HepG2 (cell line): Measurements from ENCODE around the gene NPTXR. TPM values are rescaled to one million over a fixed set of nuclear protein-coding genes. Genes with fewer than 3 reads are reported as not detected.

Source experiments
- ATRX ChIP-seq: sonication (generic); formaldehyde crosslinking; IDR thresholded peaks from 2 replicates; pipeline ENCODE4 v1.4.0; 2020; ENCODE audit warnings: missing genetic modification reagents, borderline replicate concordance
- CCAR2 ChIP-seq: fragments of 200-400 bp; formaldehyde crosslinking; optimal IDR thresholded peaks from 2 replicates; pipeline ENCODE3; 2018; ENCODE audit warnings: low read depth, mild to moderate bottlenecking, low read length, moderate library complexity
- CHCHD3 ChIP-seq: sonication (generic); formaldehyde crosslinking; IDR thresholded peaks from 2 replicates; pipeline ENCODE4 v1.8.0; 2022; ENCODE audit warnings: mild to moderate bottlenecking, missing genetic modification reagents, moderate library complexity
- DMAP1 ChIP-seq: IDR thresholded peaks from 2 replicates; pipeline ENCODE4 v1.6.1; 2016
- FIP1L1 ChIP-seq: fragments of 200-400 bp; formaldehyde crosslinking; IDR thresholded peaks from 2 replicates; pipeline ENCODE4 v1.6.1; 2018; ENCODE audit warnings: low read depth, mild to moderate bottlenecking, low read length, moderate library complexity, borderline replicate concordance; ENCODE audit not compliant: insufficient read depth
- MLLT10 ChIP-seq: sonication (generic); formaldehyde crosslinking; IDR thresholded peaks from 2 replicates; pipeline ENCODE4 v1.4.0; 2020; ENCODE audit warnings: missing genetic modification reagents
- MXD1 ChIP-seq: sonication (generic); formaldehyde crosslinking; IDR thresholded peaks from 2 replicates; pipeline ENCODE4 v1.4.0; 2020; ENCODE audit warnings: mild to moderate bottlenecking, missing genetic modification reagents
- MXD3 ChIP-seq: IDR thresholded peaks from 2 replicates; pipeline ENCODE4 v1.6.1; 2016; ENCODE audit warnings: mild to moderate bottlenecking, missing biosample characterization, missing genetic modification reagents
- NCOR1 ChIP-seq: fragments of 200-600 bp; sonication (generic); IDR thresholded peaks from 2 replicates; pipeline ENCODE4 v1.7.0; 2017; ENCODE audit warnings: antibody characterized with exemption, low read length, borderline replicate concordance
- RBM22 ChIP-seq: fragments of 200-400 bp; formaldehyde crosslinking; optimal IDR thresholded peaks from 2 replicates; pipeline ENCODE3; 2017; ENCODE audit warnings: mild to moderate bottlenecking, low read length, moderate library complexity
- RERE ChIP-seq: IDR thresholded peaks from 2 replicates; pipeline ENCODE4 v1.6.1; 2016; ENCODE audit warnings: low read depth, missing genetic modification reagents, missing compliant biosample characterization
- RFXAP ChIP-seq: sonication (generic); formaldehyde crosslinking; IDR thresholded peaks from 2 replicates; pipeline ENCODE4 v1.4.0; 2020; ENCODE audit warnings: missing genetic modification reagents, borderline replicate concordance
- RXRA ChIP-seq: sonication (generic); formaldehyde crosslinking; IDR thresholded peaks from 2 replicates; pipeline ENCODE4 v1.5.1; 2020; ENCODE audit warnings: missing genetic modification reagents
- SIN3A ChIP-seq: IDR thresholded peaks from 2 replicates; pipeline ENCODE4 v1.6.1; 2011; ENCODE audit warnings: low read depth, mild to moderate bottlenecking, control low read depth, low read length, borderline replicate concordance
- SMAD3 ChIP-seq: sonication (generic); formaldehyde crosslinking; IDR thresholded peaks from 2 replicates; pipeline ENCODE4 v1.4.0; 2020; ENCODE audit warnings: missing genetic modification reagents
- SMARCC2 ChIP-seq: fragments of 450-650 bp; IDR thresholded peaks from 2 replicates; pipeline ENCODE4 v1.6.1; 2017; ENCODE audit warnings: antibody characterized with exemption, mild to moderate bottlenecking
- SMARCE1 ChIP-seq: fragments of 450-650 bp; IDR thresholded peaks from 2 replicates; pipeline ENCODE4 v1.6.1; 2017; ENCODE audit warnings: borderline replicate concordance
- ZNF20 ChIP-seq: sonication (generic); formaldehyde crosslinking; IDR thresholded peaks from 2 replicates; pipeline ENCODE4 v1.4.0; 2020; ENCODE audit warnings: mild to moderate bottlenecking, moderate library complexity, missing genetic modification reagents
- ZNF30 ChIP-seq: sonication (generic); formaldehyde crosslinking; IDR thresholded peaks from 2 replicates; pipeline ENCODE4 v1.5.0; 2020; ENCODE audit warnings: mild to moderate bottlenecking, missing genetic modification reagents
- ZNF432 ChIP-seq: sonication (generic); formaldehyde crosslinking; IDR thresholded peaks from 2 replicates; pipeline ENCODE4 v1.5.0; 2020; ENCODE audit warnings: missing genetic modification reagents, mild to moderate bottlenecking, borderline replicate concordance
- ZNF547 ChIP-seq: sonication (generic); formaldehyde crosslinking; IDR thresholded peaks from 2 replicates; pipeline ENCODE4 v1.5.1; 2020; ENCODE audit warnings: mild to moderate bottlenecking, missing genetic modification reagents
- ZSCAN22 ChIP-seq: sonication (generic); formaldehyde crosslinking; IDR thresholded peaks from 2 replicates; pipeline ENCODE4 v1.4.0; 2020; ENCODE audit warnings: mild to moderate bottlenecking, missing genetic modification reagents
- polyA plus RNA-seq, 8 experiments: library from polyadenylated mRNA; depleted of rRNA in 3 of 8; stranded (reverse) in 7 of 8; unstranded in 1 of 8; fragments of >200 nt; fragmentation: Illumina TruSeq in 4 of 8; extraction: Trizol in 4 of 8; gene quantifications; 2 replicates each; pipeline versions ENCODE4 v1.2.1 to v1.2.3, GENCODE V29; 2011 to 2016; ENCODE audit warnings: low read depth in 4 of 8, missing spikeins in 1 of 8, mixed read lengths in 1 of 8; ENCODE audit not compliant: insufficient read depth in 1 of 8
- total RNA-seq, 5 experiments: library from RNA; depleted of rRNA; stranded (reverse); fragments of >200 nt; fragmentation: Illumina TruSeq; extraction: Trizol; gene quantifications; 2 replicates each; pipeline ENCODE4 v1.2.3, GENCODE V29; 2016; ENCODE audit warnings: low read depth in 1 of 5
- TF ChIP-seq, protein P1 (sequence below): sonication (generic); formaldehyde crosslinking; IDR thresholded peaks from 2 replicates; pipeline ENCODE4 v1.4.0; 2020; ENCODE audit warnings: mild to moderate bottlenecking, missing genetic modification reagents

NPTXR gene
- total and polyA plus RNA-seq, 2 of the 13 experiments (the other 11 are each of a cell fraction or from before 2014, with no cell fraction given) = 2.6 to 4.8 TPM

GRCh38 chr22:38824585-38824984, 19.2 kb downstream of the NPTXR start (continued):
- TF ChIP-seq, protein P1, sequence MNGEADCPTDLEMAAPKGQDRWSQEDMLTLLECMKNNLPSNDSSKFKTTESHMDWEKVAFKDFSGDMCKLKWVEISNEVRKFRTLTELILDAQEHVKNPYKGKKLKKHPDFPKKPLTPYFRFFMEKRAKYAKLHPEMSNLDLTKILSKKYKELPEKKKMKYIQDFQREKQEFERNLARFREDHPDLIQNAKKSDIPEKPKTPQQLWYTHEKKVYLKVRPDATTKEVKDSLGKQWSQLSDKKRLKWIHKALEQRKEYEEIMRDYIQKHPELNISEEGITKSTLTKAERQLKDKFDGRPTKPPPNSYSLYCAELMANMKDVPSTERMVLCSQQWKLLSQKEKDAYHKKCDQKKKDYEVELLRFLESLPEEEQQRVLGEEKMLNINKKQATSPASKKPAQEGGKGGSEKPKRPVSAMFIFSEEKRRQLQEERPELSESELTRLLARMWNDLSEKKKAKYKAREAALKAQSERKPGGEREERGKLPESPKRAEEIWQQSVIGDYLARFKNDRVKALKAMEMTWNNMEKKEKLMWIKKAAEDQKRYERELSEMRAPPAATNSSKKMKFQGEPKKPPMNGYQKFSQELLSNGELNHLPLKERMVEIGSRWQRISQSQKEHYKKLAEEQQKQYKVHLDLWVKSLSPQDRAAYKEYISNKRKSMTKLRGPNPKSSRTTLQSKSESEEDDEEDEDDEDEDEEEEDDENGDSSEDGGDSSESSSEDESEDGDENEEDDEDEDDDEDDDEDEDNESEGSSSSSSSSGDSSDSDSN = no peak
- no peak for TF ChIP-seq ATRX (CRISPR knock-in tag)
- peak; percentile 91 for TF ChIP-seq SMAD3
- no peak for TF ChIP-seq ZNF20
- no peak for TF ChIP-seq ZSCAN22 (CRISPR knock-in tag)
- no peak for TF ChIP-seq NCOR1
- TF ChIP-seq RFXAP (CRISPR knock-in tag) = peak; percentile 74; the same call in 1 of the 2 replicates
- no peak for TF ChIP-seq MLLT10
- TF ChIP-seq SMARCC2 = no peak
- no peak for TF ChIP-seq DMAP1
- TF ChIP-seq ZNF547 = no peak
- TF ChIP-seq CCAR2 = no peak
- no peak for TF ChIP-seq RBM22
- peak; percentile 78; the same call in 1 of the 2 replicates for TF ChIP-seq MXD3 (CRISPR knock-in tag)
- no peak for TF ChIP-seq RERE (CRISPR knock-in tag)
- no peak for TF ChIP-seq MXD1
- no peak for TF ChIP-seq FIP1L1
- TF ChIP-seq CHCHD3 (CRISPR knock-in tag) = no peak
- no peak for TF ChIP-seq ZNF30
- no peak for TF ChIP-seq ZNF432
- TF ChIP-seq SMARCE1 = no peak
- no peak for TF ChIP-seq SIN3A
- 0 out of 2 replicates have a peak, but pooled peaks have one; percentile 27 for TF ChIP-seq RXRA (CRISPR knock-in tag)
